Neuronal stem cell (in vitro differentiated cells): ENCODE measurements around the gene TMIE.

Experiments used
- DNase-seq: peaks from one replicate; pipeline ENCODE4 v3.0.0-alpha.2; 2013; ENCODE audit warnings: low spot score
- H2AFZ ChIP-seq: one replicate; pipeline ENCODE4 v1.6.1; 2013; ENCODE audit warnings: mild to moderate bottlenecking, low read length, inconsistent platforms
- H2AK5ac ChIP-seq: 2 replicates; pipeline ENCODE4 v1.6.1; 2013; ENCODE audit warnings: low read depth, mild to moderate bottlenecking, inconsistent platforms, low read length, moderate library complexity, mixed read lengths
- H2BK120ac ChIP-seq: 2 replicates; pipeline ENCODE4 v1.6.1; 2013; ENCODE audit warnings: low read depth, mild to moderate bottlenecking, inconsistent platforms, low read length, moderate library complexity, mixed read lengths
- H2BK12ac ChIP-seq: one replicate; pipeline ENCODE4 v1.6.1; 2013; ENCODE audit warnings: low read length, inconsistent platforms
- H2BK15ac ChIP-seq: 2 replicates; pipeline ENCODE4 v1.6.1; 2013; ENCODE audit warnings: mild to moderate bottlenecking, low read length, inconsistent platforms, mixed read lengths
- H2BK5ac ChIP-seq: one replicate; pipeline ENCODE4 v1.6.1; 2013; ENCODE audit warnings: inconsistent platforms, mild to moderate bottlenecking, low read length, moderate library complexity
- H3K14ac ChIP-seq: one replicate; pipeline ENCODE4 v1.6.1; 2013; ENCODE audit warnings: low read length, inconsistent platforms
- H3K18ac ChIP-seq: 2 replicates; pipeline ENCODE4 v1.6.1; 2013; ENCODE audit warnings: low read length, inconsistent platforms
- H3K23ac ChIP-seq: 2 replicates; pipeline ENCODE4 v1.6.1; 2013; ENCODE audit warnings: low read depth, mild to moderate bottlenecking, mixed read lengths, low read length, inconsistent platforms; ENCODE audit not compliant: poor library complexity
- H3K27ac ChIP-seq: replicated peaks from 3 replicates; pipeline ENCODE4 v1.5.1; 2013; ENCODE audit warnings: low read length, inconsistent platforms
- H3K27me3 ChIP-seq, 3 experiments: 2 replicates each; pipeline ENCODE4 v1.6.1; 2013; ENCODE audit warnings: low read length in 3 of 3, mild to moderate bottlenecking in 2 of 3, inconsistent platforms in 1 of 3, low read depth in 1 of 3, mixed read lengths in 1 of 3, moderate library complexity in 1 of 3; ENCODE audit not compliant: control insufficient read depth in 3 of 3, insufficient read depth in 3 of 3
- H3K36me3 ChIP-seq, 2 donors: replicated peaks in 1 of 2; 2 replicates each; pipeline ENCODE4 v1.6.1; 2013; ENCODE audit warnings: low read length in 2 of 2; ENCODE audit not compliant: control insufficient read depth in 2 of 2, insufficient read depth in 2 of 2
- H3K4ac ChIP-seq: 2 replicates; pipeline ENCODE4 v1.6.1; 2013; ENCODE audit warnings: inconsistent platforms, mild to moderate bottlenecking, low read length, moderate library complexity
- H3K4me1 ChIP-seq, 2 donors: 1 replicate in 1 of 2; 2 replicates in 1 of 2; pipeline ENCODE4 v1.6.1; 2013; ENCODE audit warnings: low read length in 2 of 2, low read depth in 1 of 2; ENCODE audit not compliant: control insufficient read depth in 2 of 2, insufficient read depth in 1 of 2
- H3K4me2 ChIP-seq: one replicate; pipeline ENCODE4 v1.6.1; 2013; ENCODE audit warnings: mild to moderate bottlenecking, low read length, inconsistent platforms; ENCODE audit not compliant: insufficient read depth, poor library complexity, severe bottlenecking
- H3K4me3 ChIP-seq, 2 donors: 2 replicates each; pipeline ENCODE4 v1.5.1; 2013; ENCODE audit warnings: low read length in 2 of 2, mild to moderate bottlenecking in 2 of 2, inconsistent platforms in 1 of 2, moderate library complexity in 1 of 2
- H3K79me1 ChIP-seq: one replicate; pipeline ENCODE4 v1.6.1; 2013; ENCODE audit warnings: low read depth, mild to moderate bottlenecking, inconsistent platforms, low read length, moderate library complexity
- H3K9ac ChIP-seq: one replicate; pipeline ENCODE4 v1.6.1; 2013; ENCODE audit warnings: mild to moderate bottlenecking, low read depth, low read length, inconsistent platforms; ENCODE audit not compliant: poor library complexity
- H3K9me3 ChIP-seq, 2 donors: replicated peaks in 1 of 2; 2 replicates each; pipeline versions ENCODE3 to v1.6.1; 2013; ENCODE audit warnings: low read length in 2 of 2, mild to moderate bottlenecking in 2 of 2, inconsistent platforms in 1 of 2, low read depth in 1 of 2, mixed read lengths in 1 of 2, moderate library complexity in 1 of 2; ENCODE audit not compliant: control insufficient read depth in 2 of 2, insufficient read depth in 1 of 2
- H4K8ac ChIP-seq: one replicate; pipeline ENCODE4 v1.6.1; 2013; ENCODE audit warnings: low read depth, mild to moderate bottlenecking, inconsistent platforms, low read length, moderate library complexity
- H4K91ac ChIP-seq: one replicate; pipeline ENCODE4 v1.6.1; 2013; ENCODE audit warnings: low read length, low read depth, mild to moderate bottlenecking, inconsistent platforms; ENCODE audit not compliant: poor library complexity
- whole genome bisulfite sequencing, 2 donors: extraction: QIAGEN DNeasy Blood & Tissue Kit; methylation state at CpG; one replicate each; pipeline ENCODE4 v1.1.7; 2013; ENCODE audit warnings: missing lambda C conversion rate in 2 of 2, mixed read lengths in 1 of 2; ENCODE audit not compliant: insufficient read length in 2 of 2, insufficient replicate concordance in 1 of 2; ENCODE audit errors: extremely low coverage in 2 of 2; 5-methylcytosine and 5-hydroxymethylcytosine counted together

The TMIE gene

GRCh38 chr3:46675843-46676567 lies 25.2 kb upstream of the TMIE start:
- no CpG with 5 or more reads among the region's 9 CpGs for WGBS, 2 donors
- no peak overlapping the region for H3K27ac ChIP-seq
- H3K79me1 ChIP-seq: peaks cover 2% of the 10 kb centered on the region
- H3K18ac ChIP-seq: peak overlapping the region; percentile 68
- no peaks in the 10 kb centered on the region for H3K36me3 ChIP-seq
- H4K8ac ChIP-seq: no peak overlapping the region
- no peaks in the 10 kb centered on the region for H3K9me3 ChIP-seq
- H3K4me2 ChIP-seq: no peak overlapping the region
- DNase-seq: no peak
- no peak overlapping the region for H2AFZ ChIP-seq
- H3K9ac ChIP-seq: no peak overlapping the region
- H2BK15ac ChIP-seq: peak overlapping the region; percentile 63
- H2AK5ac ChIP-seq: peak overlapping the region; percentile 70
- peak overlapping the region; percentile 45 for H3K23ac ChIP-seq
- H3K4me1 ChIP-seq: peaks cover 0 to 18% of the 10 kb centered on the region in 2 donors
- H2BK120ac ChIP-seq: no peak overlapping the region
- H3K27me3 ChIP-seq: no peaks in the 10 kb centered on the region
- H3K4ac ChIP-seq: no peak overlapping the region
- H4K91ac ChIP-seq: peak overlapping the region; percentile 41
- no peak overlapping the region for H3K14ac ChIP-seq
- H3K4me3 ChIP-seq: no peak overlapping the region
- H2BK12ac ChIP-seq: no peak overlapping the region
- H2BK5ac ChIP-seq: no peak overlapping the region

DNA sequence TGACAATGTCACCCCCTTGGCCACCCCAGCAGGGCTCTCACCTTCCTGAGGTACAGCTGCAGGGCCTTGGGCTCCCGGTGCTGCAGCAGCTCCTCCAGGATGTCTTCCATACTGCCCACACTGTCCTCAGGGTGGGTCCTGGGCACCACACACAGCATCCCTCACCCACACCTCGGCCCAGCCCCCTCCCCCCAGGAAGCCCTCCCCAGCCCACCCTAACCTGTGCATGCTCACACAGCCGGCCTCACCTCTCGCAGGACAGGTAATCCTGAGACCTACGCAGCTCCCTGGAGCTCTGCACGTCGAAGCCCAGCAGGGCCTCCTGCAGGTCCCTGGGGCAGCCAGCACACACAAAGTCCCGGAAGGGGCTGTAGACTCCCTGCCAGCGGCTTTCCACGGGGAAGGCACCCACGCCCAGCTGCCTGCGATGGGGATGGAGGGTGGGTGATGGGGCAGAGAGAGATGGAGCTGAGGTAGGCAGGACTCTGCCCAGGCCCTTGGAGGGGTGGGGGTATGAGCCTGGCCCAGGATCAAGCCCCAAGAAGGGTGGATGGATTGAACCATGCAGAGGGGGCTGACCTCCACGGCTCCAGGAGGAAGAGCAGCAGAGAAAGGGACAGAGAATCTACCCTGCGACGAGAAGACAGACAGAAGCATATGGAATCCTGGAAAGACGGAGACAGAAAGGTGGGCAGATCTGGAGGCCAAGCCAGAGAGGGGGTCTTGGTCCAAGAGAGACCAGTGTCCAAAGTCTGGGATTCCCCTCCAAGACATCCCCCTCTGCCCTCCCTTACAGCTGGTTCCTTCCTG lies 24.4 kb upstream of the TMIE start:
- Histone ChIP-seq H3K4me2 (no peak overlapping the region), H3K27ac (no peak overlapping the region), H2BK12ac (peak overlapping the region; percentile 42), H3K9me3 (no peaks in the 10 kb centered on the region), H3K9ac (no peak overlapping the region), H3K14ac (peak overlapping the region; percentile 40), H2BK15ac (peak overlapping the region; percentile 63), H3K4me3 (no peak overlapping the region), H2BK120ac (no peak overlapping the region), H3K79me1 (peaks cover 2% of the 10 kb centered on the region), H3K4ac (no peak overlapping the region), H3K36me3 (no peaks in the 10 kb centered on the region), H4K8ac (no peak overlapping the region), H3K27me3 (no peaks in the 10 kb centered on the region), H3K23ac (peak overlapping the region; percentile 83), H2AFZ (peak overlapping the region; percentile 35), H2AK5ac (peak overlapping the region; percentile 70), H2BK5ac (no peak overlapping the region), H3K18ac (peak overlapping the region; percentile 68), H4K91ac (no peak overlapping the region), H3K4me1 (peaks cover 0 to 18% of the 10 kb centered on the region in 2 donors)
- no peak for DNase-seq
- WGBS, 2 donors: no CpG with 5 or more reads among the region's 16 CpGs

- Histone ChIP-seq H3K4me1 (peaks cover 0 to 18% of the 10 kb centered on the region in 2 donors), H3K18ac (peak overlapping the region; percentile 67), H3K9me3 (no peaks in the 10 kb centered on the region), H2BK120ac (no peak overlapping the region), H3K36me3 (no peaks in the 10 kb centered on the region), H3K14ac (peak overlapping the region; percentile 40), H3K27me3 (no peaks in the 10 kb centered on the region), H3K9ac (no peak overlapping the region), H3K4me3 (no peak overlapping the region), H3K4ac (no peak overlapping the region), H4K8ac (no peak overlapping the region), H3K4me2 (no peak overlapping the region), H4K91ac (no peak overlapping the region), H3K23ac (peak overlapping the region; percentile 83), H2AK5ac (peak overlapping the region; percentile 66), H3K79me1 (peaks cover 2% of the 10 kb centered on the region), H3K27ac (no peak overlapping the region), H2BK5ac (no peak overlapping the region), H2BK12ac (peak overlapping the region; percentile 42), H2BK15ac (no peak overlapping the region), H2AFZ (peak overlapping the region; percentile 35)
- WGBS, 2 donors: no CpG with 5 or more reads among the region's 6 CpGs
- no peak for DNase-seq
Observed at GRCh38 chr3:46677411-46677726, 23.8 kb upstream of the TMIE start.

DNA sequence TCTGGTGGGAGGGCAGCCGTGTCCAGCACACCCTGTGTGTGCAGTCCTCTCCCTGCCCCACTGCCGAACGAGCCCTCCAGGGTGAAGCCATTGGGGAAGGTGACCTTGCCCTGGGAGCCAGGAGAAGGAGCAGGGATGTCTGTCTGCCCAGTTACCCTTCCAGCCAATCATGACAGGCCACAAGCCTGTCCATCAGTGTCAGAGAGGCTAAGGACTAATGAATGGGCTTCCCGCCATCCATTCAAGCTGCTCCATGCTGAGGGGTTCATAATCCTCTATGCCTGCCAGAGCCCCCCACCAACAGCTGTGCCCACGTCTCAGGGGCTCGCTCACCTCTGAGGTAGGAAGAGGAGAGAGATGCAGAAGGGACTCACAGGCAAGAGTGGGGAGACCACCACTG lies 22.9 kb upstream of the TMIE start:
- Histone ChIP-seq H2BK5ac (no peak overlapping the region), H3K4me1 (peaks cover 0 to 14% of the 10 kb centered on the region in 2 donors), H3K9me3 (no peaks in the 10 kb centered on the region), H3K23ac (peak overlapping the region; percentile 2), H3K27me3 (no peaks in the 10 kb centered on the region), H2AK5ac (no peak overlapping the region), H3K9ac (no peak overlapping the region), H2BK12ac (no peak overlapping the region), H3K4me3 (no peak overlapping the region), H3K27ac (no peak overlapping the region), H2BK120ac (no peak overlapping the region), H2AFZ (no peak overlapping the region), H3K14ac (no peak overlapping the region), H3K36me3 (no peaks in the 10 kb centered on the region), H3K4ac (no peak overlapping the region), H3K18ac (no peak overlapping the region), H2BK15ac (no peak overlapping the region), H4K91ac (no peak overlapping the region), H3K79me1 (peaks cover 2% of the 10 kb centered on the region), H3K4me2 (no peak overlapping the region), H4K8ac (no peak overlapping the region)
- WGBS, 2 donors: no CpG with 5 or more reads among the region's 6 CpGs
- DNase-seq: no peak
